Measurements from ENCODE around the gene P3H2.
"Not testable (repeated sequence)": the region's sequence is repeated elsewhere in the genome, so short reads cannot be mapped to it uniquely, and the experiment has no call there.

Gene P3H2

GRCh38 chr3:190073264-190074008 lies 47.3 kb downstream of the P3H2 start:
- H3K4me3 ChIP-seq (ENCODE audit: low read depth, low read length), result no peak overlapping the region
- H3K36me3 ChIP-seq (ENCODE audit: insufficient read depth, low read length), result no peaks in the 10 kb centered on the region
- peaks cover 12% of the 10 kb centered on the region for H3K79me2 ChIP-seq (ENCODE audit: control insufficient read depth, insufficient read depth, low read length, unreplicated experiment)
- no peak overlapping the region for H2AFZ ChIP-seq (ENCODE audit: low read length, unreplicated experiment)
- no peaks in the 10 kb centered on the region for H3K27me3 ChIP-seq (ENCODE audit: insufficient read depth, low read length)
- peaks cover 34% of the 10 kb centered on the region for H3K4me1 ChIP-seq (ENCODE audit: control insufficient read depth, insufficient read depth, low read length, unreplicated experiment)
- no peak overlapping the region for H3K27ac ChIP-seq (ENCODE audit: low read depth, low read length)

- Histone ChIP-seq H2AFZ (ENCODE audit: low read length, unreplicated experiment) (no peak overlapping the region), H3K27me3 (ENCODE audit: insufficient read depth, low read length) (no peaks in the 10 kb centered on the region), H3K4me1 (ENCODE audit: control insufficient read depth, insufficient read depth, low read length, unreplicated experiment) (peaks cover 28% of the 10 kb centered on the region), H3K79me2 (ENCODE audit: control insufficient read depth, insufficient read depth, low read length, unreplicated experiment) (peaks cover 12% of the 10 kb centered on the region), H3K4me3 (ENCODE audit: low read depth, low read length) (no peak overlapping the region), H3K36me3 (ENCODE audit: insufficient read depth, low read length) (no peaks in the 10 kb centered on the region), H3K27ac (ENCODE audit: low read depth, low read length) (no peak overlapping the region)
Observed at GRCh38 chr3:190072856-190073255, 47.8 kb downstream of the P3H2 start.

GRCh38 chr3:190071921-190072320 lies 48.8 kb downstream of the P3H2 start:
- H3K36me3 ChIP-seq (ENCODE audit: insufficient read depth, low read length); H2AFZ ChIP-seq (ENCODE audit: low read length, unreplicated experiment); H3K4me3 ChIP-seq (ENCODE audit: low read depth, low read length); H3K27me3 ChIP-seq (ENCODE audit: insufficient read depth, low read length); H3K27ac ChIP-seq (ENCODE audit: low read depth, low read length): not testable (repeated sequence)
- H3K79me2 ChIP-seq (ENCODE audit: control insufficient read depth, insufficient read depth, low read length, unreplicated experiment), result peaks cover 12% of the 10 kb centered on the region
- H3K4me1 ChIP-seq (ENCODE audit: control insufficient read depth, insufficient read depth, low read length, unreplicated experiment), result peaks cover 25% of the 10 kb centered on the region

- Histone ChIP-seq H3K4me3 (ENCODE audit: low read depth, low read length) (no peak overlapping the region), H3K4me1 (ENCODE audit: control insufficient read depth, insufficient read depth, low read length, unreplicated experiment) (peaks cover 15% of the 10 kb centered on the region), H3K36me3 (ENCODE audit: insufficient read depth, low read length) (no peaks in the 10 kb centered on the region), H3K27me3 (ENCODE audit: insufficient read depth, low read length) (no peaks in the 10 kb centered on the region), H3K79me2 (ENCODE audit: control insufficient read depth, insufficient read depth, low read length, unreplicated experiment) (peaks cover 12% of the 10 kb centered on the region), H3K27ac (ENCODE audit: low read depth, low read length) (no peak overlapping the region), H2AFZ (ENCODE audit: low read length, unreplicated experiment) (no peak overlapping the region)
Observed at GRCh38 chr3:190070622-190071347, 49.9 kb downstream of the P3H2 start.

GRCh38 chr3:190065204-190065603 lies 55.5 kb downstream of the P3H2 start:
- H3K4me1 ChIP-seq (ENCODE audit: control insufficient read depth, insufficient read depth, low read length, unreplicated experiment), result peaks cover 23% of the 10 kb centered on the region
- peaks cover 9% of the 10 kb centered on the region for H3K79me2 ChIP-seq (ENCODE audit: control insufficient read depth, insufficient read depth, low read length, unreplicated experiment)
- no peaks in the 10 kb centered on the region for H3K36me3 ChIP-seq (ENCODE audit: insufficient read depth, low read length)
- no peaks in the 10 kb centered on the region for H3K27me3 ChIP-seq (ENCODE audit: insufficient read depth, low read length)
- H3K27ac ChIP-seq (ENCODE audit: low read depth, low read length), result peak overlapping the region; percentile 53
- H2AFZ ChIP-seq (ENCODE audit: low read length, unreplicated experiment), result no peak overlapping the region
- no peak overlapping the region for H3K4me3 ChIP-seq (ENCODE audit: low read depth, low read length)

- Histone ChIP-seq H3K4me1 (ENCODE audit: control insufficient read depth, insufficient read depth, low read length, unreplicated experiment) (peaks cover 26% of the 10 kb centered on the region), H3K27ac (ENCODE audit: low read depth, low read length) (peak overlapping the region; percentile 53), H2AFZ (ENCODE audit: low read length, unreplicated experiment) (no peak overlapping the region), H3K36me3 (ENCODE audit: insufficient read depth, low read length) (no peaks in the 10 kb centered on the region), H3K27me3 (ENCODE audit: insufficient read depth, low read length) (no peaks in the 10 kb centered on the region), H3K4me3 (ENCODE audit: low read depth, low read length) (no peak overlapping the region), H3K79me2 (ENCODE audit: control insufficient read depth, insufficient read depth, low read length, unreplicated experiment) (peaks cover 7% of the 10 kb centered on the region)
Observed at GRCh38 chr3:190064659-190065058, 56.0 kb downstream of the P3H2 start.

GRCh38 chr3:190064112-190064511 lies 56.6 kb downstream of the P3H2 start:
- H2AFZ ChIP-seq (ENCODE audit: low read length, unreplicated experiment), result no peak overlapping the region
- H3K36me3 ChIP-seq (ENCODE audit: insufficient read depth, low read length), result no peaks in the 10 kb centered on the region
- no peak overlapping the region for H3K4me3 ChIP-seq (ENCODE audit: low read depth, low read length)
- H3K27ac ChIP-seq (ENCODE audit: low read depth, low read length), result peak overlapping the region; percentile 53
- H3K4me1 ChIP-seq (ENCODE audit: control insufficient read depth, insufficient read depth, low read length, unreplicated experiment), result peaks cover 32% of the 10 kb centered on the region
- peaks cover 5% of the 10 kb centered on the region for H3K79me2 ChIP-seq (ENCODE audit: control insufficient read depth, insufficient read depth, low read length, unreplicated experiment)
- no peaks in the 10 kb centered on the region for H3K27me3 ChIP-seq (ENCODE audit: insufficient read depth, low read length)

- Histone ChIP-seq H2AFZ (ENCODE audit: low read length, unreplicated experiment) (no peak overlapping the region), H3K4me3 (ENCODE audit: low read depth, low read length) (no peak overlapping the region), H3K4me1 (ENCODE audit: control insufficient read depth, insufficient read depth, low read length, unreplicated experiment) (peaks cover 38% of the 10 kb centered on the region), H3K79me2 (ENCODE audit: control insufficient read depth, insufficient read depth, low read length, unreplicated experiment) (peaks cover 5% of the 10 kb centered on the region), H3K27me3 (ENCODE audit: insufficient read depth, low read length) (no peaks in the 10 kb centered on the region), H3K36me3 (ENCODE audit: insufficient read depth, low read length) (no peaks in the 10 kb centered on the region), H3K27ac (ENCODE audit: low read depth, low read length) (peak overlapping the region; percentile 23; the same call in 1 of the 2 replicates)
Observed at GRCh38 chr3:190063490-190063889, 57.2 kb downstream of the P3H2 start.

GRCh38 chr3:190060192-190060775 lies 60.4 kb downstream of the P3H2 start:
- H3K79me2 ChIP-seq (ENCODE audit: control insufficient read depth, insufficient read depth, low read length, unreplicated experiment), result peaks cover 5% of the 10 kb centered on the region
- H3K36me3 ChIP-seq (ENCODE audit: insufficient read depth, low read length), result no peaks in the 10 kb centered on the region
- no peaks in the 10 kb centered on the region for H3K27me3 ChIP-seq (ENCODE audit: insufficient read depth, low read length)
- H3K27ac ChIP-seq (ENCODE audit: low read depth, low read length), result no peak overlapping the region
- peaks cover 37% of the 10 kb centered on the region for H3K4me1 ChIP-seq (ENCODE audit: control insufficient read depth, insufficient read depth, low read length, unreplicated experiment)
- no peak overlapping the region for H3K4me3 ChIP-seq (ENCODE audit: low read depth, low read length)
- H2AFZ ChIP-seq (ENCODE audit: low read length, unreplicated experiment), result no peak overlapping the region

- Histone ChIP-seq H3K27ac (ENCODE audit: low read depth, low read length) (0 out of 2 replicates have a peak overlapping the region, but pooled peaks have one; percentile 25), H3K27me3 (ENCODE audit: insufficient read depth, low read length) (no peaks in the 10 kb centered on the region), H3K79me2 (ENCODE audit: control insufficient read depth, insufficient read depth, low read length, unreplicated experiment) (peaks cover 8% of the 10 kb centered on the region), H3K36me3 (ENCODE audit: insufficient read depth, low read length) (no peaks in the 10 kb centered on the region), H3K4me3 (ENCODE audit: low read depth, low read length) (no peak overlapping the region), H3K4me1 (ENCODE audit: control insufficient read depth, insufficient read depth, low read length, unreplicated experiment) (peaks cover 35% of the 10 kb centered on the region), H2AFZ (ENCODE audit: low read length, unreplicated experiment) (no peak overlapping the region)
Observed at GRCh38 chr3:190059242-190059590, 61.5 kb downstream of the P3H2 start.

Data from ACC112 (cell line).